ENCODE results near the gene PLXDC1.

DNA sequence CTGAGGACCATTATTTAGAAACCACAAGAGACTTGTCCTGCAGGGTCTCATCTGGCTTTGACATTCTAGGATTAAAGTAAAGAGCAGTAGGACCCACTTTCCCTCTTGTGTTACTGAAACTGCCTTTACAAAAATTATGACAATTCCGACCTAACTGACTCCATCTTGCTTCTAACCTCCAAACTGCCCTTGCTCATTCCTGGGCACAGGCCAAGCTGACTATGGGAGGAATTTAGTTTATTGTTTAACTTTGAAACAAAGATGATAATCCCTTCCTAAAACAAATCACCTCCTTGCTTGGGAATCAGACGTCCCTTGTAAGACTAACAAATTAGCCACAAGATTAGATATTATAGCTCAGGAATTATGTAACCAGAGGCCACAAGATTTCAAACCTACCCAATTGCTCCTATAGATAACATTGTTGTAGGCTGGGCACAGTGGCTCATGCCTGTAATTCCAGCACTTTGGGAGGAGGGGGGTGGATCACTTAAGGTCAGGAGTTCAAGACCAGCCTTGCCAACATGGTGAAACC lies 97.3 kb downstream of the PLXDC1 start:
- TF ChIP-seq POLR2A (IDR thresholded peaks at IDR 0.05): no peak
- TF ChIP-seq, protein P1, sequence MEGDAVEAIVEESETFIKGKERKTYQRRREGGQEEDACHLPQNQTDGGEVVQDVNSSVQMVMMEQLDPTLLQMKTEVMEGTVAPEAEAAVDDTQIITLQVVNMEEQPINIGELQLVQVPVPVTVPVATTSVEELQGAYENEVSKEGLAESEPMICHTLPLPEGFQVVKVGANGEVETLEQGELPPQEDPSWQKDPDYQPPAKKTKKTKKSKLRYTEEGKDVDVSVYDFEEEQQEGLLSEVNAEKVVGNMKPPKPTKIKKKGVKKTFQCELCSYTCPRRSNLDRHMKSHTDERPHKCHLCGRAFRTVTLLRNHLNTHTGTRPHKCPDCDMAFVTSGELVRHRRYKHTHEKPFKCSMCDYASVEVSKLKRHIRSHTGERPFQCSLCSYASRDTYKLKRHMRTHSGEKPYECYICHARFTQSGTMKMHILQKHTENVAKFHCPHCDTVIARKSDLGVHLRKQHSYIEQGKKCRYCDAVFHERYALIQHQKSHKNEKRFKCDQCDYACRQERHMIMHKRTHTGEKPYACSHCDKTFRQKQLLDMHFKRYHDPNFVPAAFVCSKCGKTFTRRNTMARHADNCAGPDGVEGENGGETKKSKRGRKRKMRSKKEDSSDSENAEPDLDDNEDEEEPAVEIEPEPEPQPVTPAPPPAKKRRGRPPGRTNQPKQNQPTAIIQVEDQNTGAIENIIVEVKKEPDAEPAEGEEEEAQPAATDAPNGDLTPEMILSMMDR (IDR thresholded peaks at IDR 0.05): no peak
- no peak for TF ChIP-seq POLR2AphosphoS5 (IDR thresholded peaks at IDR 0.05)
